ENCODE measurements around the gene HERC3.

HERC3 gene

GRCh38 chr4:88722828-88723227 is 130.5 kb downstream of the HERC3 start:
- no peak for DNase-seq

- DNase-seq, result no peak
Observed at GRCh38 chr4:88724406-88724805, 132.1 kb downstream of the HERC3 start.

GRCh38 chr4:88725143-88725542 is 132.9 kb downstream of the HERC3 start:
- no peak for DNase-seq

GRCh38 chr4:88725986-88726385 is 133.7 kb downstream of the HERC3 start:
- DNase-seq, result no peak

- DNase-seq, result no peak
Observed at GRCh38 chr4:88728146-88728545, 135.9 kb downstream of the HERC3 start.

GRCh38 chr4:88729146-88729760 is 137.0 kb downstream of the HERC3 start:
- no peak for DNase-seq

GRCh38 chr4:88730811-88731210 is 138.5 kb downstream of the HERC3 start:
- DNase-seq, result no peak

- no peak for DNase-seq
Observed at GRCh38 chr4:88731381-88731780, 139.1 kb downstream of the HERC3 start.

GRCh38 chr4:88732714-88733368 is 140.6 kb downstream of the HERC3 start:
- no peak for DNase-seq

GRCh38 chr4:88734403-88734949 is 142.2 kb downstream of the HERC3 start:
- DNase-seq, result no peak

GRCh38 chr4:88735564-88735963 is 143.3 kb downstream of the HERC3 start:
- DNase-seq, result no peak

GRCh38 chr4:88736264-88736663 is 144.0 kb downstream of the HERC3 start:
- no peak for DNase-seq

GRCh38 chr4:88737307-88737941 is 145.1 kb downstream of the HERC3 start:
- DNase-seq, result peak in 1 of 2 experiments; percentile 12

- DNase-seq, result no peak
Observed at GRCh38 chr4:88738180-88738579, 145.9 kb downstream of the HERC3 start.

GRCh38 chr4:88742561-88742960 is 150.3 kb downstream of the HERC3 start:
- no peak for DNase-seq

GRCh38 chr4:88743696-88744095 is 151.4 kb downstream of the HERC3 start:
- no peak for DNase-seq

GRCh38 chr4:88744609-88745008 is 152.3 kb downstream of the HERC3 start:
- DNase-seq, result no peak

GRCh38 chr4:88745175-88745574 is 152.9 kb downstream of the HERC3 start:
- DNase-seq, result no peak

- DNase-seq, result no peak
Observed at GRCh38 chr4:88745581-88746163, 153.4 kb downstream of the HERC3 start.

- DNase-seq, result no peak
Observed at GRCh38 chr4:88746206-88746605, 153.9 kb downstream of the HERC3 start.

- DNase-seq, result no peak
Observed at GRCh38 chr4:88747351-88747750, 155.1 kb downstream of the HERC3 start.

- no peak for DNase-seq
Observed at GRCh38 chr4:88750369-88750768, 158.1 kb downstream of the HERC3 start.

- DNase-seq, result no peak
Observed at GRCh38 chr4:88751258-88752075, 159.2 kb downstream of the HERC3 start.
